Hematopoietic multipotent progenitor cell treated with erythropoietin and hydrocortisone succinate and interleukin-3 and kit ligand, for 15 days (in vitro differentiated cells): ENCODE results near the gene MYH15.

ENCODE experiments used
- DNase-seq: peaks from one replicate; pipeline ENCODE4 v3.0.0-alpha.2; 2015; ENCODE audit warnings: low spot score

Gene MYH15

DNA sequence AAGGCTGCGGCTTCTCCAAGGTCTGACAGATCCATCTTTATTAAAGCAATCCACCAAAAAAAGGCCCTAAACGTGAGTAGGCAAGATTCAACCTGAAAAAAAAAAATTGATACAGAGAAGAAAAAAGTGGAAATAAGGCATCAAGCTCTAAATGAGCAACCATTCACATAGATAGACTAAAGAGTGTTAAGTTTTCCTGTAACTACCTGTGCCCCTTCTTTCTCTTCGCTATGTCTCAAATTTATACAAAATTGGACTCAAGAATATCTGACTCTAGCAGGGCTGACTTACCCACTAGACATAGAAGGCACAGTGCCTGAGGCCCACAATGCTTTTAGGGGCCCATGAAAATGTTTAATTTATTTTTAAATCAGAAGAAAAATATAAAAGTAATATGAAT is at the start of gene MYH15:
MYH15 (minus strand) TSS at position 101 of the 400 bp plus-strand sequence; CDS start at position 35, 66 bp downstream.
- DNase-seq, result no peak

DNA sequence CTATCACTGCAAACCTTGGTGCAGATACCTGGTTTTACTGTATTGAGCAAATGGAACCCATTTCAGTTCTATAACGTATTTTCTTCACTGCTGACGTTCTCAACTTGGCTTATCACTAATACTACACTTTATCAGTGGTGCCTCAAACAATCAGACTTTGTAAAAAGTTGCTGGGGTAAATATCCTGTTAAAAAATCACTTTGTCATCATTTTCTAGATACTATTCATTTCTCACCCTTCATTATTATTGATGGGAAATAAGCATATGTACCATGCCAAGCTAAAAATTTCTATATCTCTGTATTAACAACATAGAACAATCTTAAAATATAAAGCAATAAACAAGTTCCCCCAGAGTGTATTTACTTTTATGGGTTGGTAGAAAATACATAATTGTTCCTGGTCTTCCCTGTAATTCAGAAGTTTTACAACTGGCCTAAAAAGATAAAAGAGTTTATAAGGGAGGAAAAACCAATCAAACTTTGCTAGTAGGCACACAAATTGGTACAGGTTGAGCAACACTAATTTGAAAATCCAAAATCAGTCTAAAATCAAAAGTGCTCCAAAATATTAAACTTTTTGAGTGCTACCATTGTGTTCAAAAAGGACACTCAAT is 45.7 kb upstream of the MYH15 start:
- DNase-seq, result no peak

DNA sequence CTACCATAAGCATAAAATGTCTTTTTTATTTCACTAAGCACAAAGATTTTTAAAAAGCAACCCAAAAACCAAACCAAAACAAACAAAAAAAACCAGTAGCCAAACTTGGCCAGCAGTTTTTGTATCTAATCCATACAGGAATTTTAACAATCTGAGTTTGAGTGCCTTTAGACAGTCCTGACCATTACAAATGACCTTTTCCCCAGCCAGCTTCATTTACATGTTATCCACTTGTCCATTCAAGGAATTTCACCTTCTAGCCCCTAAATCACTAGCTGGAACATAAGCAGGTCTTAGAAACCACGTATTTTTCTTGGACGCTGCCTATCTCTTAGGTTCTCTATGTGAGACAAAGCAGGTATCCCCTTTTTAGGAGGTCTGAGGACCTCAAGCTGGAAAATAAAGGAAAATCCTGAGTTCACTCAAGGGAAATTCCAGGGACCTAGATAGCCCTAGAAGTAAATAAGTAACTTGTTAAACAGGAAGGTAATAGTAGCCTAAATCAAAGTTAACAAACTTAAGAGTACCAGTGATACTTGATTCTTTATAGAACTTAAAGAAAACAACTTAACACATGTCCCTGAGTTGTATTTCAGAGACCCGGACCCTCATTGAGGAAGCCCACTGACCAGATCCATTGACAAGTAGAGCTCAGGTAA is 44.6 kb upstream of the MYH15 start:
- no peak for DNase-seq

DNA sequence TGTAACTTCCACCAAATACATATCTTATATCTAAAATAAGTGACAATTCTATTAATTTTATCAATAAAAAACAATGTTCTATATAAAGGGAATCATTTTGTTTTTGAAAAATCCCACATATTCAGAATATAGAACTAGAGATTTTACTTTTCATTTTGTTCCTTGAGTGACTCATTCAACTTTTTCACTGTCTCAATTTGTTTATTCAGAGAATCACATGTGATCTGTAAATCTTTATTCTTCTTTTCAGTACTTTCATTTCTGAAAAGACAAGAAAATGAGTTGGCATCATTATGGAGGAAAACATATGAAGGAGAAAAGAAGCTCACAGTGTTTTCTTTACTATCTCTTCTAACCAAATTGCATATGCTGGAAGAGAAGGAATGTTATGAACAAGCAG is 43.8 kb upstream of the MYH15 start:
- DNase-seq, result no peak

DNA sequence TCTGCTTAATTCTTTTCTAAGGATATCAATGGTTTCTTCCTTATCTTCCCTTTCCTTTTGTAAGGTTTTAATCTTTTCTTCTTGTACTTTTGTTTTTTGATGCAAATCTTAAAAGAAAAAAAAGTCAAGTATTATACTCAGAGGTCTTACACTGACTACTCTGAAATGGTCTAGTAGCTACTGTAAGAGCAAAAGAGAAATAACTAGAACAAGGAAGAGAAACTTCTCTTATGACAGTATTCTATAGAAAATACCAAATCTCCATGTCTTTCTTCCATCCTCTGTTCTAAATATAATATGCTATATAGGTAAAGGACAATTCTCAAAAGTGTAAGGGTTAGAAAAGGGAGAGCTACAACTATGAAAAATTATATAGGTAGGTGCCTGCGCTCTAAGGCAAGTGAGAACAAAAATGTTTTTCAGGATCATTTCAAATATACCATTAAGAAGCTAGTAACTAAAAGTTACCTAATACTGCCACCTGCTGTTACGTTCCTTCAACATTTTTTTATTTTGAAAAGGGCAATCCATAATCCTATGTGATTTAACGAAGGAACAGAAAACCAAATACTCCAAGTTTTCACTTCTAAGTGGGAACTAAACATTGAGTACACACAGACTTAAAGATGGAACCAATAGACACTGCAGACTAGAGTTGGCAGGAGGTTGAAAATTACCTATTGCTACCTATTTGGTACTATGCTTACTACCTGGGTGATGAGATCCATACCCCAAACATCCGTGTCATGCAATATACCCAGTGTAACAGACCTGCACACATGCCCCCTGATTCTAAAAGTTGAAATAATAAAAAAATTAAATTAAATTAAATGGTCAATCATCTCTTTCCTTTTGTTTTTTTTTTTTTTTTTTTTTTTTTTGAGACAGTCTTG is 42.1 kb upstream of the MYH15 start:
- peak; percentile 54 for DNase-seq

DNA sequence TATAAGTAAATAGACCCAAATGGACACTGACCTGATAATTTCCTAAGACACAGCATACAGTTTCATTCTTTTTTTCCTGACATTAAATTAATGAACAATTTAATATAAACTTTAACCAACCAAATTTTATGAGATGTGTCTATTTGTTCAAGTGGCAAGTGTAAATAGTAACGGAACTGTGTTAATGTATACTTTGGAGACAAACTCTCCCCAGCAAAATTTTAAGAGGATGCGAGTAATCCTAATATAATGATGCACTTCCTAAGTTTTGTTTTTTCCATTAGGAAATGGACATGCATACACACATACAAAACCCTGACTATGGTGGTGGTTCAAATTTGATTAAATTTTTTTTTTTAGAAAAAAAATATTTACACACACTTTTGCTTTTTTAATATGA is 38.5 kb upstream of the MYH15 start:
- DNase-seq, result no peak

DNA sequence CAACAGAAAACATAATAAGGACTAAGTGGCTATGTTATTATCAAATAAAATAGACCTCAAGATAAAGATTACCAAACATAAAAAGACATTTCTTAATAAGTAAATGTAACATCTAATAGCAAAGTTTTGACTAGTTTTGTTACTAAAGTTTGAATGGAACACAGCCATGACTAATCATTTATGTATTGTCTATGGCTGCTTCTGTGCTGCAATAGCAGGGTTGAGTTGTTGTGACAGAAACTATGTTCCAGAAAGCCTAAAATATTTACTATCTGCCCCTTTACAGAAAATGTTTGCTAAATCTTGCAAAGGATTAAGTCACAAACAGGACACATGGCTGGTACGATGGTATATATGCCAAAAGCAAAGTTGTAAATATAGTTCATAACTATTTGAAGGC is 37.9 kb upstream of the MYH15 start:
- no peak for DNase-seq

DNA sequence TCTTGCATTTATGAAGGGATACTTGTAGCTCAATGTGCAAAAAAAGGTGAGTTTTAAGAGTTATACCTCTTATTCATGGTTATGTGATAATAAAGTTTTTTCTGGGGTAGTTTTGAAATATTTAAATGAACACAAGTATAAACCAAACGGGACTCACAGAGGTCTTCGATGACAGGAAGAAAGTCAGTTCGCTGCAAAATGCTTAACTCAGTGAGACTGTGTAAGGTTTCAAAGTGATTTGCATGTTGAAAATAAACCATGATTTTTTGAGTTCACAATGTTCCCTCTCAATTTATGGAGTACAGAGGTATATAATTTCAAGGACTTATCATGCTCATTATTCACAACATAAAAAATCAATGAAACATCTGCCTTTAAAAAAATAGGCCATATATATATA is 36.3 kb upstream of the MYH15 start:
- DNase-seq, result no peak

DNA sequence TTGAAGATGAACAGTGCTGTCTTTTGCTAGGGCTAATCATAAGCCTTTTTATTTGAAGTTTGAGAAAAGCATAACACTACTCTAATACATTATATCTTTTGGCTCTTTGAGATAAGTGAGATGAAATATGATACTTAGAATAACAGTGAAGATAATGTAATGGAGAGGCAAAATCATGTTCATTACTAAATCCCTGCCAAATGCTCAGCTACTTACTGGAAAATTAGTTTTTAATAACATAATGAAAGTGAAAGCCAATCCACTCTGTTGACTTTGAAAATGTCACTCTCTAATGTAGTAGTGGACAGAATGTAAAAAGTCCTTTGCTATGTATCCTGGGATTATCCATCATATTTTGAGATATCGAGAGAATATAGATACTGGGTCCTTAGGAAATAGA is 35.9 kb upstream of the MYH15 start:
- no peak for DNase-seq

DNA sequence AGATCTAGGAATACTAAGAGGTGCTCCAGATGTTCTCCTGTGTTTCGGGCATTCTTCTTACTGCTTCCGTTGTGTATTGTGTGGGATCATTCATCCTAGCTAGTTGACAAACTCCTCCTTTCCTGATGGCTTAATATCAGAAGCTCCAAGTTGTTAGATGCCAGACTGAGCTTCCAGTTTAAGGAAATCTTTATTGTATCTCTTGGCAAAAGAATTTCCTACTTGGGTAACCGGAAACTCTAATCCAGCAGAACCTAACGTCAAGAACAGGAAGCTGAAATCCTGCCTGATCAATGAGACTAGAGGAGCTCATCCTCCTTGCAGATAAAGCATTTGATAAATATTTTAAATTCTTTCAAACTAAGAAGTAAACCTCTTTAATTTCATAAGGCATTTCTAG is 27.7 kb upstream of the MYH15 start:
- DNase-seq, result no peak

DNA sequence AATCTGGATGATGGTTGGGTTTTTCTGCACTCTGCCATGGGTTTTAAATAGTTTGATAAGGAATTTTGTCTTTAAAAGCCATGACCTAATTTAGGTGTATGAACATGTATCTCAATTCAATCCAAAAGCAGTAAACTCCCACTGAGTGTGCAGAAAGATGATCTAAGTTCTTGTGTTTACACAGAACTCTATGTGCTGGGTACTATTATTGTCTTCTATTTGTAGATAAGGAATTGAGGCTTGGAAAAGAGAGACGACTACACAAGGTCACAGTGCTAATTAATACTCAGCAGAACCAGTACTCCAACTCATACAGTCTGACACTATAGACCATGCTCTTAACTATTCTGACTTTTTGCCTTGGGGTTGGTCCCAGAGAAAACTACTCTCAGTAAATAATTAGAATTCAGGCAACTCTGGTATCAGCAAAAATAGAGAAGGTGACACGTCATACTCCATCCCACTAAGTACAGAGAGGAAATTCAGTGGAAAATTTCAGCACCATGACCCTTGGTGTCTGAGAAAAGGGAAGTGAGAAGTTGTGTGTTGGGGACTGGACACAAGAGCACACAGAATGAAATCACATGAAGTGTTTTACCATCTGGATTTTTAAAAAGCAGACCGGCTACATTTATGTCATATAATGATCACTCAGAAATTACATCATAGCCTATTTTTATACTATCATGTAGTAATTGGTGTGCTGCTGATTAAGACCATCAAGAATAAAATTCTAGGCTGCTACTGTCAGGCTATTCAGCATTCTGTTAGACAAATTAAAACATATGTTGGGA is 18.3 kb upstream of the MYH15 start:
- DNase-seq, result no peak

DNA sequence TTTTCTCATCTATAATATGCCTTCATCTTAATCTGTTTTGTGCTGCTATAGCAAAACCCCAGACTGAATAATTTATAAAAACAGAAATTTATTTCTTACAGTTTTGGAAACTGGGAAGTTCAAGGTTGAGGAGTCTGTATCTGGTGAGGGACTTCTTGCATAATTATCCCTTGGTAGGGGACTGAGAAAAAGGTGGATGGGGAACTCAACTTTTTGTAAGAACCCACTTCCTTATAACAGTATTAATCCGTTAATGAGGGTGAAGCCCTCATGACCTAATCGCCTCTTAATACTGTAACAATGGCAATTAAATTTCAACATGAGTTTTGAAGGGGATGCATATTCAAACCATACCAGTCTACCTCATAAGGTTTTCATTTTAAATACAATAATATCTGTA is 17.4 kb upstream of the MYH15 start:
- no peak for DNase-seq

DNA sequence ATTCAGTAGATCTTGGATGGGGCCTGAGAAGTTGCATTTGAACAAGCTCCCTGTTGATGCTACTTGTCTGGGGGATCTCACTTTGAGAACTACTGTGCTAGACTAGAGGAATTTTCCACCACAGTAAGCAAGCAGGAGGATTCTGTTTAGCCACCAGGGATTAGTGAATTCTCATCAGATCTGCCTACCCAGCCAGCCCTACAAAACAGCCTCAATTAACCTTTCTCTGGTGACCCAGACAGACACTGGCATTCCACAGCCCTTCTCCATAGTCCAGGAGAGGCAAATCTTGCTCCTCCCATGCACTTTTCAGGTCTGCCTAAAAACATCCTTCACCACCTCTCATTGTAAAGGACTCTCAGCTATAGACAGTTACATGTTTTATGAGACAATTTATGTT is 16.7 kb upstream of the MYH15 start:
- DNase-seq, result no peak

DNA sequence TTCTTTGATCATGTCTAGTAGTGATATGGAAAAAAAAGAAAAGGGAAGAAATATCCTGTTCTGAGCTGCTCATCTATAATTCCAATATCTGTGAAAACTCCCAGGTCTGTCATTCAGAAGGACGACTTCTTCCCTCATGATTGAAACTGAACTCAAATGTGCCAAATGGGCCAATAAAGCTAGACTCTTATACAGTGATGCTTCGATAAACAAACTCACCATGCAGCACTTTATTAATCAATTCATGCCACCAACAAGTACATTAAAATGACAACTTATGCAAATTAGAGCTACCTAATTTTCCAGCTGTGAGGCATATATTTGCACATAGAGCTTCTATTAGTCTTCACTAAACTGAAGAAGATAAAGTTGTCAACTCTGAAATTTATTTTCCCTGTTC is 15.6 kb upstream of the MYH15 start:
- DNase-seq, result no peak

DNA sequence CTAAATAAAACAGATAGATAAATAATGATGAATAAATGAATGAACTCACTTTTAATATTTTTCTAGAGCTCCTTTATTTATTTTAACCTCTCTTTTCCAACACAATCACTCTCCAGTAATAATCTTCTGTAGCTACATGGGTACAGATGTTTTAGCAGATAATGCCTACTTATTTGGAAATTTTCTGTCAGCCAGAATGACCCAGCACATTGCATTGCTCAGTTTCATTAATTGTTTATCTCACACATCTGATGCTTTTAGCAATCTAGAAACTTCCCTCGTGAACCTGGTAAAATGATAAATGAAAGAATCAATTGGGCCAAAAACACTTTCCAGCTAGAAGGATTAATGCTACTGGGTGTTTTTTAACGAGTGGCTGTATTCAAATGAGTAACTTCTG is 14.9 kb upstream of the MYH15 start:
- DNase-seq, result no peak

DNA sequence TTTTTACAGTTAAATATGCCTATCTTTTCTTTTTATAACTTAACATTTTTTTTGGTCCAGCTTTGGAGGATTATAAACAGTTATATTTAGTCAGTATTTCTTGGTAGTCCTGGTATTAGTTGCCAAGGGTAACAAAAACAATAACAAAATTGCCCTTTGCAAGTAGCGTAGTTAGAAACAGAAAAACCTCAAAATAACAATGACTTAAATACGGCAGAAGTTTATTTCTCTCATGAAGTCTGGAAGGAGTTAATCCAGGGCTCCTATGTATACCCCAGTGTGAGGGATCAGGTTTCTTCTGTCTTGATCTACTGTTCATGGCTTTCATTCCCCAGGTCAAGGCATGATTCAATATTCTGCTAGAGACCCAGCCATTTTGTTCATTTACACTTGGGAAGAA is 14.1 kb upstream of the MYH15 start:
- no peak for DNase-seq

DNA sequence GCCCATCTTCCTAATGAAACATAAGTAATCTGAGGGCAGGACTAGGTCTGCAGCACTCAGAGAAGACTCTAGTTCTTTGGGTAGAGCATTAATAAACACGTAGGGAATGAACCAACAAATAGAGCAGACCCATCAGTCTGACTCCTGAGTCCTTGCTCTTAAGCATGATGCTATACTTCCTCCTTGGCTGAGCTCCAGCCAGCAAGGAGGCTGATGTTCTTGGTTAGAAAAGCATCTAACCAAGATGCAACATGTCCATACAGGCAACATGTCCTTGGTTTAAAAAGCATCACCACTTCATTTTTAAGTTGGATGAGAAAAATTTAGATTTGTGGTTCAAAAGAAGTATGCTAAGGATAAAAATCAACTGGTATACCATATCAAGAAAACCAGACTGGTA is 8.5 kb upstream of the MYH15 start:
- no peak for DNase-seq

DNA sequence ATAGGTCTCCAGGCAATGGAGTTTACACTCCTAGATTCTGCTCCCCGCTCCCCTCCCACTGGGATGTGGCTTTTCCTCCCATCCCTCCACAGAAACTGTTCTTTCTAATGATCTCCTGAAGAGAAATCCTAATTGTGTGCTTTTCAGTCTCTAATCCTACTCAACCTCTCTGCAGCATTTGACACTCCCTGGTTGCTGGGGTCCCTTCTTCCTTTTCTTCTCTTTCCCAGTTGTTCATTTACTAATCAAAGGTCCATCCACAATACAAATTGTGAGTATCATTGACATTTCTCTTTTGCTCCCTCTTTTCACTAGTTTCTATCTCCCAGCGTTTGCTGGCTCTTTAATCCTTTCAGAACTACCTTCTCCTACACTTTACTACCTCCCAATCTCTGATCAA is 6.5 kb upstream of the MYH15 start:
- DNase-seq, result no peak

DNA sequence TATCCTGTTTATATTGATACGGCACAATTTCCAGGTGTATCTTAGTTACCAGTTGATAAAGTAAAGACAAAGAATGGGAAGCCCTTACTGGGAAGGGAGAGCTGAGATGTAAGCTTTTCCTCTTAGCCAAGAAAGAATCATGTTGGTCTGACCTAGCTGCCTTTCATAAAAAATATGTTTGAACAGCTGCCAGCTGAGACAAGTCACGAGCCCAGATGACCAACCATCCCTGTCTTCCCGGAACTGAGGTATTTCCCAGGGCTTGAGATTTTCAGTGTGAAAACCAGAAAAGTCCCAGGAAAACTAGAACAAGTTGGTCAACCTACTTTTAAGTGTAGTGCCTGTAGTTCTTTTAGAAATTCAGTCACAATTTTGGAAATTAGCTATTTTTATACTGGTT is 3.6 kb upstream of the MYH15 start:
- no peak for DNase-seq

DNA sequence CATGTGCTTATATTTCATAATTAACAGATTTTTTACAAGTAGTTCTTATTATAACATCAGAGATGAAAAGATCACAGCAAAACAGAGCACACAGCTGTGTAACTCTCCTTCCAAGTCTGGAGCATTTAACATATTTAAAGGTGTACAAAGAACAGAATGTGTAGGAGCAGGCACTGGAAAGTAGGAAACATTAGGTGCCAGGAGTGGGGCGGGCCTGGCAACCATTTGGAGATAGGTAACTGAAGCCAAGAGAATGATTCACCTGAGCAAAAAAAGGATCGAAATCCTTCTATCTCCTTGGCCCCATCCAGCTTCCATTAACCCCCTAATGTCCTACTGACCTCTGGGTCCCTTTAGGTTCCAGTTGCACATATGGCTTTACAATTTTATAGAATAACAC is 2.3 kb upstream of the MYH15 start:
- DNase-seq, result no peak

DNA sequence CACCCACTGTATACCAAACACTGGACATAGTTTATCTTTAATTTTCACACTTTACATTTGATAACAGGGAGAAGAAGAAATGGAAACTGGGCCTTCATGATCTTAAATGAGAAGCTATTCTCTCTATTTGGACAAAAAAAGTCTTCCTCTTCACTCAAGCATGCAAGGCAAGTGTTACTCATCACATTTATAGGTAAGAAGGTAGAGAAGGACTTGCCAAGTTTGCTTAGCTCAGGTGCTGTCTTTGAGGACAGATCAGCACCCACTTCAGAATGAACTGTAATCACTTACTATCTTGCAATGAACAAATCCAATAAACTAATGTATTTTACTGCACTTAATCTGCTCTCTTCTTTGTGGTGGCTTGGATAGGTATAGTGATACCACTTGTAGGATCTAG is 1.1 kb upstream of the MYH15 start:
- DNase-seq, result no peak

DNA sequence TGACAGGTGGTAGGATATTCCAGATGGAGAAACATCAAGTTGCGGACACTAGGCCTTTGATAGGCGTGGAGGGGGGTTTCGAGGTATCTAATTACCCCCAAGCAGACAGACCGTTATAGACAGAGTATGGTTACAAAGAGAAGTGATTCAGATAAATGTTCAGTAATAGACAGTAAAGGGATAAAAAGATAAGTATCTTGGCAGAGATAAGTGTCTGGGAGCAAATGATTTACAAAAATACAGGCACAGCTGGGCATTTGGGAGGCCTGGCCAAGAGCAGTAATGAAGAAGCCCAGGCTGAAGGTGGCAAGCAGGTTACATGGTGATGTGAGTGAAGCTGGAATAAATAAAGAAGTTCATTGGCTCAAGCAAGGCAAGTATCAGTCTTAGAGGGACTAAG is 659 bp upstream of the MYH15 start:
- DNase-seq, result no peak

DNA sequence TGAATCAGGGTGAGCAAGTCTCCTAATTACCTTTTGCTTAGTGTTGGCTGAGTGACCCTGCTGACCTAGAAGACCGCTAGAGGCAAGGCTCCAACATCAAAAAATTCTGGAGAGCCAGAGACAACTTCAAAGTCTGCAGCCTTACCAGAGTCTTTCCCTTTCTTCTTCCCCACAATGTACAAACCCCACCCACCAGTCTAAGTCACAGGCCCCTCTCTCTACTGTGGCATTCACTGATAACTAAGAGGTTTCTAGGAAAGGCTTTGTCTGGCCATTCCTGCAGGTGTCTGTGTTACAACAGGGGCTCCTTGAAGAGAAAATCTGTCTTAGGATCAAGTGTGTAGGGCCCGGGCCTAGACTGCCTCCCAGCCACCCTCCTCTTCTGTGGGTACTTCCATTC is 525 bp downstream of the MYH15 start:
- DNase-seq, result no peak
